ENCODE data around the gene FRY.

- no peak for TF ChIP-seq MIER3 (CRISPR knock-in tag; IDR thresholded peaks at IDR 0.05; ENCODE audit: borderline replicate concordance)
- TF ChIP-seq CBFB (CRISPR knock-in tag; IDR thresholded peaks at IDR 0.05), result no peak
- no peak for TF ChIP-seq ERF (CRISPR knock-in tag; IDR thresholded peaks at IDR 0.05)
- TF ChIP-seq ZBTB10 (CRISPR knock-in tag; IDR thresholded peaks at IDR 0.05; ENCODE audit: borderline replicate concordance), result no peak
- TF ChIP-seq MTERF4 (CRISPR knock-in tag; IDR thresholded peaks at IDR 0.05), result no peak
- no peak for TF ChIP-seq RAD21 (CRISPR knock-in tag; IDR thresholded peaks at IDR 0.05)
- TF ChIP-seq SMYD3 (CRISPR knock-in tag; IDR thresholded peaks at IDR 0.05), result no peak
- no peak for TF ChIP-seq EZH2 (conservative IDR thresholded peaks at IDR 0.05; ENCODE audit: low read depth, low read length)
- no peak for TF ChIP-seq ZBTB8A (CRISPR knock-in tag; IDR thresholded peaks at IDR 0.05; ENCODE audit: borderline replicate concordance, low read depth)
- TF ChIP-seq POGZ (CRISPR knock-in tag; IDR thresholded peaks at IDR 0.05), result peak; percentile 48; the same call in 1 of the 2 replicates
- TF ChIP-seq POLR2A (IDR thresholded peaks at IDR 0.05; ENCODE audit: insufficient read depth in 1 of 2, low read depth in 2 of 2, low read length in 2 of 2), result no peak
- no peak for TF ChIP-seq SAFB2 (CRISPR knock-in tag; IDR thresholded peaks at IDR 0.05; ENCODE audit: borderline replicate concordance, low read depth)
- no peak for TF ChIP-seq ETS1 (CRISPR knock-in tag; IDR thresholded peaks at IDR 0.05)
These were observed 144.4 kb downstream of the FRY start for GRCh38 chr13:32175943-32176342.

All from HepG2 (cell line).